GM19372 (cell line): ENCODE measurements around the gene DMXL1.
"Not testable (repeated sequence)": the region's sequence is repeated elsewhere in the genome, so short reads cannot be mapped to it uniquely, and the experiment has no call there.

ENCODE experiments used
- ATAC-seq: cut with Tn5 transposase; IDR thresholded peaks from one replicate; pipeline ENCODE4 v1.9.1; 2021; ENCODE audit warnings: mild to moderate bottlenecking, low read depth, moderate library complexity; ENCODE audit not compliant: unreplicated experiment

DMXL1 gene

GRCh38 chr5:119191944-119192343 lies 121.1 kb downstream of the DMXL1 start:
- ATAC-seq = no peak

- ATAC-seq = no peak
These were observed 129.9 kb downstream of the DMXL1 start for GRCh38 chr5:119200795-119201194.

GRCh38 chr5:119207105-119207504 lies 136.2 kb downstream of the DMXL1 start:
- ATAC-seq = no peak

GRCh38 chr5:119212026-119212425 lies 141.1 kb downstream of the DMXL1 start:
- no peak for ATAC-seq

- ATAC-seq = no peak
These were observed 141.8 kb downstream of the DMXL1 start for GRCh38 chr5:119212676-119213075.

- no peak for ATAC-seq
These were observed 146.3 kb downstream of the DMXL1 start for GRCh38 chr5:119217183-119217582.

GRCh38 chr5:119218830-119219782 lies 148.2 kb downstream of the DMXL1 start:
- no peak for ATAC-seq

GRCh38 chr5:119220576-119221197 lies 149.8 kb downstream of the DMXL1 start:
- ATAC-seq = peak; percentile 86

- ATAC-seq = no peak
These were observed 150.4 kb downstream of the DMXL1 start for GRCh38 chr5:119221330-119221729.

GRCh38 chr5:119229950-119230349 lies 159.1 kb downstream of the DMXL1 start:
- no peak for ATAC-seq

GRCh38 chr5:119238265-119239118 lies 167.6 kb downstream of the DMXL1 start:
- ATAC-seq = no peak

- ATAC-seq = no peak
These were observed 168.2 kb downstream of the DMXL1 start for GRCh38 chr5:119239119-119239417.

- ATAC-seq = not testable (repeated sequence)
These were observed 168.9 kb downstream of the DMXL1 start for GRCh38 chr5:119239826-119240225.

GRCh38 chr5:119243888-119244287 lies 173.0 kb downstream of the DMXL1 start:
- no peak for ATAC-seq

GRCh38 chr5:119250946-119251901 lies 180.3 kb downstream of the DMXL1 start:
- ATAC-seq = no peak

GRCh38 chr5:119255571-119256356 lies 184.9 kb downstream of the DMXL1 start:
- ATAC-seq = no peak

- ATAC-seq = no peak
These were observed 186.7 kb downstream of the DMXL1 start for GRCh38 chr5:119257613-119258012.

GRCh38 chr5:119263639-119264038 lies 192.8 kb downstream of the DMXL1 start:
- ATAC-seq = no peak

- no peak for ATAC-seq
These were observed 193.3 kb downstream of the DMXL1 start for GRCh38 chr5:119264186-119264585.
